Esophagus muscularis mucosa (tissue), 4 donors: ENCODE results near the gene NCEH1. TPM values are rescaled to one million over a fixed set of nuclear protein-coding genes. Genes with fewer than 3 reads are reported as not detected.
A peak's percentile ranks its signal among the peaks of the same experiment; 100 is the strongest.

Experiments used
- DNase-seq: peaks from one replicate; pipeline ENCODE4 v3.0.0-alpha.2; 2017; ENCODE audit errors: extremely low spot score
- H3K27ac ChIP-seq, 4 donors: fragments of 200-600 bp; sonication (generic); replicated peaks in 1 of 4; 1 replicate in 3 of 4; 2 replicates in 1 of 4; pipeline ENCODE4 v1.5.1; 2016 to 2019; ENCODE audit warnings: mild to moderate bottlenecking in 1 of 4
- H3K27me3 ChIP-seq, 4 donors: fragments of 200-600 bp; sonication (generic); one replicate each; pipeline versions ENCODE4 v1.5.1 to v1.6.0; 2016 to 2019
- H3K36me3 ChIP-seq, 4 donors: fragments of 200-600 bp; sonication (generic); one replicate each; pipeline ENCODE4 v1.5.1; 2016 to 2019
- H3K4me1 ChIP-seq, 4 donors: fragments of 200-600 bp; sonication (generic); one replicate each; pipeline ENCODE4 v1.5.1; 2016 to 2019
- H3K4me3 ChIP-seq, 4 donors: fragments of 200-600 bp; sonication (generic); 1 replicate in 2 of 4; 2 replicates in 2 of 4; pipeline ENCODE4 v1.5.1; 2016 to 2019; ENCODE audit warnings: mild to moderate bottlenecking in 4 of 4, moderate library complexity in 1 of 4
- H3K9me3 ChIP-seq, 4 donors: fragments of 200-600 bp; sonication (generic); 1 replicate in 3 of 4; 2 replicates in 1 of 4; pipeline ENCODE4 v1.5.1; 2016 to 2019
- CTCF ChIP-seq, 3 experiments: fragments of 200-600 bp in 2 of 3; fragments of 450-650 bp in 1 of 3; sonication (generic) in 2 of 3; IDR thresholded peaks; one replicate each; pipeline ENCODE4 v1.5.1; 2017 to 2019; ENCODE audit warnings: antibody characterized with exemption in 3 of 3, mild to moderate bottlenecking in 2 of 3, moderate library complexity in 1 of 3
- EP300 ChIP-seq: sonication (generic); formaldehyde crosslinking; IDR thresholded peaks from one replicate; pipeline ENCODE4 v1.6.1; 2017; ENCODE audit warnings: antibody characterized with exemption
- POLR2A ChIP-seq: fragments of 450-650 bp; IDR thresholded peaks from one replicate; pipeline ENCODE4 v1.6.1; 2017; ENCODE audit warnings: antibody characterized with exemption, moderate library complexity, mild to moderate bottlenecking, low read depth
- POLR2AphosphoS5 ChIP-seq, 2 donors: sonication (generic); formaldehyde crosslinking; IDR thresholded peaks; one replicate each; pipeline ENCODE4 v1.6.1; 2017; ENCODE audit warnings: antibody characterized with exemption in 2 of 2
- WGBS: methylation state at CpG from one replicate; pipeline ENCODE4 v1.1.5; 2018; 5-methylcytosine and 5-hydroxymethylcytosine counted together
- intact Hi-C: fragments of 100-400 bp; cut with DNase I; formaldehyde crosslinking; loops from one replicate; pipeline ENCODE4 v1.15.1; 2023
- total RNA-seq, 4 donors: library from RNA; depleted of rRNA; stranded (reverse); fragments of >200 nt; gene quantifications; one replicate each; pipeline versions ENCODE4 v1.1.0 to v1.2.1, GENCODE V29; 2016

Gene NCEH1
- total RNA-seq, 4 donors from 2014 or later = 3.0 to 11.6 (median 3.7) TPM

GRCh38 chr3:172648747-172649146 is 62.1 kb downstream of the NCEH1 start:
- WGBS = 45% methylated on average over 9 of the region's 9 CpGs
- Histone ChIP-seq H3K27ac (peak overlapping the region; percentile 39 to 66 (median 54)), H3K4me1 (peaks cover 21 to 43% (median 42%) of the 10 kb centered on the region in 4 donors), H3K4me3 (peak overlapping the region in 2 of 4 donors; percentile 11 to 19), H3K27me3 (no peaks in the 10 kb centered on the region), H3K36me3 (peaks cover 0 to 11% (median 7%) of the 10 kb centered on the region in 4 donors), H3K9me3 (no peaks in the 10 kb centered on the region)
- TF ChIP-seq POLR2AphosphoS5 (IDR thresholded peaks at IDR 0.05) = peak in 1 of 2 donors; percentile 46
- TF ChIP-seq CTCF (IDR thresholded peaks at IDR 0.05) = no peak
- peak; percentile 81 for DNase-seq
- intact Hi-C loops = no loop called here

- Histone ChIP-seq H3K27me3 (no peaks in the 10 kb centered on the region), H3K9me3 (no peaks in the 10 kb centered on the region), H3K36me3 (peaks cover 0 to 20% (median 11%) of the 10 kb centered on the region in 4 donors), H3K4me3 (no peak overlapping the region), H3K27ac (peak overlapping the region in 3 of 4 donors; percentile 39 to 66 (median 62)), H3K4me1 (peaks cover 21 to 43% (median 42%) of the 10 kb centered on the region in 4 donors)
- intact Hi-C loops = no loop called here
- 86% methylated on average over 14 of the region's 14 CpGs for WGBS
- peak; percentile 7 for DNase-seq
- no peak for TF ChIP-seq EP300
- TF ChIP-seq CTCF (IDR thresholded peaks at IDR 0.05) = no peak
- TF ChIP-seq POLR2AphosphoS5 (IDR thresholded peaks at IDR 0.05) = no peak
- no peak for TF ChIP-seq POLR2A
Observed at GRCh38 chr3:172647823-172648222, 63.0 kb downstream of the NCEH1 start.

- DNase-seq = peak; percentile 26
- intact Hi-C loops = no loop called here
- peaks cover 21 to 43% (median 42%) of the 10 kb centered on the region in 4 donors for H3K4me1 ChIP-seq
- H3K9me3 ChIP-seq = no peaks in the 10 kb centered on the region
- TF ChIP-seq CTCF (IDR thresholded peaks at IDR 0.05) (no peak), POLR2A (no peak), EP300 (no peak), POLR2AphosphoS5 (IDR thresholded peaks at IDR 0.05) (no peak)
- H3K27me3 ChIP-seq = no peaks in the 10 kb centered on the region
- H3K27ac ChIP-seq = no peak overlapping the region
- no peak overlapping the region for H3K4me3 ChIP-seq
- 53% methylated on average over 3 of the region's 3 CpGs for WGBS
- peaks cover 0 to 28% (median 15%) of the 10 kb centered on the region in 4 donors for H3K36me3 ChIP-seq
Observed at GRCh38 chr3:172647080-172647479, 63.8 kb downstream of the NCEH1 start.

GRCh38 chr3:172646439-172647015 is 64.3 kb downstream of the NCEH1 start:
- peak; percentile 55 for DNase-seq
- TF ChIP-seq CTCF (IDR thresholded peaks at IDR 0.05) (no peak), POLR2A (no peak), EP300 (no peak), POLR2AphosphoS5 (IDR thresholded peaks at IDR 0.05) (no peak)
- Histone ChIP-seq H3K9me3 (no peaks in the 10 kb centered on the region), H3K27me3 (no peaks in the 10 kb centered on the region), H3K36me3 (peaks cover 0 to 33% (median 17%) of the 10 kb centered on the region in 4 donors), H3K27ac (no peak overlapping the region), H3K4me1 (peaks cover 21 to 43% (median 42%) of the 10 kb centered on the region in 4 donors), H3K4me3 (no peak overlapping the region)
- WGBS = 57% methylated on average over 5 of the region's 5 CpGs
- intact Hi-C loops = no loop called here

- Histone ChIP-seq H3K9me3 (no peaks in the 10 kb centered on the region), H3K4me3 (no peak overlapping the region), H3K27ac (no peak overlapping the region), H3K4me1 (peaks cover 18 to 35% (median 33%) of the 10 kb centered on the region in 4 donors), H3K27me3 (no peaks in the 10 kb centered on the region), H3K36me3 (peaks cover 0 to 41% (median 22%) of the 10 kb centered on the region in 4 donors)
- no peak for TF ChIP-seq POLR2A
- no peak for TF ChIP-seq EP300
- TF ChIP-seq CTCF (IDR thresholded peaks at IDR 0.05) = no peak
- no peak for TF ChIP-seq POLR2AphosphoS5 (IDR thresholded peaks at IDR 0.05)
- DNase-seq = peak; percentile 60
- 100% methylated on average over 3 of the region's 3 CpGs for WGBS
- intact Hi-C loops = no loop called here
Observed at GRCh38 chr3:172644258-172644657, 66.6 kb downstream of the NCEH1 start.
